ENCODE measurements around the gene CEBPZ.

CEBPZ gene

DNA sequence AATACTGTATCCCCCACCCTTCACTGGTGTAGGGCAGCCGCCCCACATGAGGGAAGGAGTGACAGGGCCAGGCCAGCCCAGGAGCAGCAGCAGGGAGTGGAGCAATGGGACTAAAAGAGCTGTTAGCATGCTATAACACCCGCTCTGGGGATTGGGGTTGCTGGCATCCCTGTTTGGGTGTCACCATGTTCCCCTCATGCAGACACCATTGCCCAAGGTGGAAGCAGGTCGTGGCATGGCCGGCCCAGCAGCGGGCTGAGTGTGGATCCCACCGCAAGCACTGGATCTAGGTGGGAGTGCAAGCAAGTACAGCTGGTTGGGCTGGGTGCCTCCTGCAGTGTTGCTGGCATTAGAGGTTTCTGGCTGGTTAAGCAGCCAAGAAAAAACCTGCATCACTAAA lies 39.6 kb downstream of the CEBPZ start:
- peaks cover 3% of the 10 kb centered on the region; the same call in 1 of the 2 replicates for H3K79me2 ChIP-seq (ENCODE audit: insufficient read depth, low read length)
- H3K9me2 ChIP-seq (replicated peaks; ENCODE audit: insufficient read depth, low read length), result no peaks in the 10 kb centered on the region
- no peak overlapping the region for H3K9ac ChIP-seq (ENCODE audit: low read length)
- TF ChIP-seq, protein P1, sequence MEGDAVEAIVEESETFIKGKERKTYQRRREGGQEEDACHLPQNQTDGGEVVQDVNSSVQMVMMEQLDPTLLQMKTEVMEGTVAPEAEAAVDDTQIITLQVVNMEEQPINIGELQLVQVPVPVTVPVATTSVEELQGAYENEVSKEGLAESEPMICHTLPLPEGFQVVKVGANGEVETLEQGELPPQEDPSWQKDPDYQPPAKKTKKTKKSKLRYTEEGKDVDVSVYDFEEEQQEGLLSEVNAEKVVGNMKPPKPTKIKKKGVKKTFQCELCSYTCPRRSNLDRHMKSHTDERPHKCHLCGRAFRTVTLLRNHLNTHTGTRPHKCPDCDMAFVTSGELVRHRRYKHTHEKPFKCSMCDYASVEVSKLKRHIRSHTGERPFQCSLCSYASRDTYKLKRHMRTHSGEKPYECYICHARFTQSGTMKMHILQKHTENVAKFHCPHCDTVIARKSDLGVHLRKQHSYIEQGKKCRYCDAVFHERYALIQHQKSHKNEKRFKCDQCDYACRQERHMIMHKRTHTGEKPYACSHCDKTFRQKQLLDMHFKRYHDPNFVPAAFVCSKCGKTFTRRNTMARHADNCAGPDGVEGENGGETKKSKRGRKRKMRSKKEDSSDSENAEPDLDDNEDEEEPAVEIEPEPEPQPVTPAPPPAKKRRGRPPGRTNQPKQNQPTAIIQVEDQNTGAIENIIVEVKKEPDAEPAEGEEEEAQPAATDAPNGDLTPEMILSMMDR (IDR thresholded peaks at IDR 0.05; ENCODE audit: insufficient read depth, low read length, poor library complexity, severe bottlenecking), result no peak
- no peaks in the 10 kb centered on the region for H3K36me3 ChIP-seq (ENCODE audit: low read length)
- H2AFZ ChIP-seq (ENCODE audit: low read depth, low read length, severe bottlenecking), result no peak overlapping the region
- H3F3A ChIP-seq (ENCODE audit: insufficient read depth), result no peaks in the 10 kb centered on the region
- no peaks in the 10 kb centered on the region for H3K9me3 ChIP-seq (ENCODE audit: insufficient read depth, low read length)
- H3K4me2 ChIP-seq (ENCODE audit: low read depth, low read length, poor library complexity, severe bottlenecking), result no peak overlapping the region
- H3K4me3 ChIP-seq (ENCODE audit: insufficient read depth, low read length, poor library complexity, severe bottlenecking), result no peak overlapping the region
- no peaks in the 10 kb centered on the region for H3K27me3 ChIP-seq (ENCODE audit: low read length)
- H4K20me1 ChIP-seq (ENCODE audit: low read depth, low read length), result no peaks in the 10 kb centered on the region
- H3K27ac ChIP-seq (ENCODE audit: low read depth, low read length), result no peak overlapping the region

DNA sequence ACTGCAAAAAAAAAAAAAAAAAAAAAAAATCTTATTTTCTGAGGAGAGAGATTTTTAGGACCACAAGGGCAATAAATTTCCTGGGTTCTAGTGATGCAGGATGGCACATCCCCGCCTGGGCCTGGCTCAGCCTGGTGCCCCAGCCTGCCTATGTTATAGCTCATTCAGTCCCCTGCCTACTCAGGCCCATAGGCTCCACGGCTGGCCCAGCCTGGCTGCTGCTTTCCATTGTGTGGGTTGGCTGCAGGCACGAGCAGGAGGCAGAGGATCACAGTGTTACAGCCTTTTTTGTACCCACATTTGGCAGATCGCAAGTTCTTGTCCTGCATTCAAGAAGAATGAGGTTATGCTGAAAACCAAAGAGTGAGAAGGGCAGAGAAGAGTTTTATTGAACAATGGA lies 40.1 kb downstream of the CEBPZ start:
- Histone ChIP-seq H3K36me3 (ENCODE audit: low read length) (no peaks in the 10 kb centered on the region), H4K20me1 (ENCODE audit: low read depth, low read length) (no peaks in the 10 kb centered on the region), H3F3A (ENCODE audit: insufficient read depth) (no peaks in the 10 kb centered on the region), H3K27me3 (ENCODE audit: low read length) (no peaks in the 10 kb centered on the region), H3K9ac (ENCODE audit: low read length) (no peak overlapping the region), H3K27ac (ENCODE audit: low read depth, low read length) (no peak overlapping the region), H3K79me2 (ENCODE audit: insufficient read depth, low read length) (no peaks in the 10 kb centered on the region), H3K9me3 (ENCODE audit: insufficient read depth, low read length) (no peaks in the 10 kb centered on the region), H3K4me3 (ENCODE audit: insufficient read depth, low read length, poor library complexity, severe bottlenecking) (no peak overlapping the region), H3K9me2 (replicated peaks; ENCODE audit: insufficient read depth, low read length) (no peaks in the 10 kb centered on the region), H3K4me2 (ENCODE audit: low read depth, low read length, poor library complexity, severe bottlenecking) (no peak overlapping the region), H2AFZ (ENCODE audit: low read depth, low read length, severe bottlenecking) (no peak overlapping the region)
- TF ChIP-seq, protein P1 (IDR thresholded peaks at IDR 0.05; ENCODE audit: insufficient read depth, low read length, poor library complexity, severe bottlenecking), result no peak
- no peak for TF ChIP-seq EZH2phosphoT487 (conservative IDR thresholded peaks at IDR 0.05; ENCODE audit: low read length)

DNA sequence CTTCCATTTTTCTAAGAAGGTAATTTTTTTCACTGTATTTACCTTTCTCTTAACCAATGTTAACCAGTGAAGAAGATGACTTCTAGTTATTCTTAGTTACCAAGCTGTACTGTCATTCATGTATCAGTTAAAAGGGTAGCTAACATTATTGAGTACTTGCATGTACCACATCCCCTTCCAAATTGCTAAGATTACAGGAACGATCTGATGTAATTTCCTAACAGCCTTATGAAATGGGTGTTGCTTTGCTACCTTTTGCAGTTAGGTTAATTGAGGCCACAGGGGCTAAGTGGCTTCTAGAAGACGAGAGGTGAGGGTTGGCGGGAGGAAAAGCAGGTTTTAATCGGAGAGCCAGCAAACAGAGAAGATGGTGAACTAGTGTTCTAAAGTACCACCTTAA lies 41.1 kb downstream of the CEBPZ start:
- H2AFZ ChIP-seq (ENCODE audit: low read depth, low read length, severe bottlenecking), result no peak overlapping the region
- H3F3A ChIP-seq (ENCODE audit: insufficient read depth), result no peaks in the 10 kb centered on the region
- H3K27me3 ChIP-seq (ENCODE audit: low read length), result no peaks in the 10 kb centered on the region
- H3K9ac ChIP-seq (ENCODE audit: low read length), result no peak overlapping the region
- no peak overlapping the region for H3K4me3 ChIP-seq (ENCODE audit: insufficient read depth, low read length, poor library complexity, severe bottlenecking)
- no peak for TF ChIP-seq EZH2phosphoT487 (conservative IDR thresholded peaks at IDR 0.05; ENCODE audit: low read length)
- TF ChIP-seq, protein P1 (IDR thresholded peaks at IDR 0.05; ENCODE audit: insufficient read depth, low read length, poor library complexity, severe bottlenecking), result no peak
- no peaks in the 10 kb centered on the region for H3K36me3 ChIP-seq (ENCODE audit: low read length)
- H3K9me3 ChIP-seq (ENCODE audit: insufficient read depth, low read length), result no peaks in the 10 kb centered on the region
- H4K20me1 ChIP-seq (ENCODE audit: low read depth, low read length), result no peaks in the 10 kb centered on the region
- H3K9me2 ChIP-seq (replicated peaks; ENCODE audit: insufficient read depth, low read length), result no peaks in the 10 kb centered on the region
- no peak overlapping the region for H3K4me2 ChIP-seq (ENCODE audit: low read depth, low read length, poor library complexity, severe bottlenecking)
- no peaks in the 10 kb centered on the region for H3K79me2 ChIP-seq (ENCODE audit: insufficient read depth, low read length)
- H3K27ac ChIP-seq (ENCODE audit: low read depth, low read length), result no peak overlapping the region

Data from SU-DHL-6 (cell line).